GM21786 (cell line): ENCODE data around the gene SPATA2L.
"Not testable (repeated sequence)": the region's sequence is repeated elsewhere in the genome, so short reads cannot be mapped to it uniquely, and the experiment has no call there.

Experiments
- ATAC-seq: cut with Tn5 transposase; IDR thresholded peaks from one replicate; pipeline ENCODE4 v1.9.1; 2021; ENCODE audit not compliant: unreplicated experiment

Gene SPATA2L

DNA sequence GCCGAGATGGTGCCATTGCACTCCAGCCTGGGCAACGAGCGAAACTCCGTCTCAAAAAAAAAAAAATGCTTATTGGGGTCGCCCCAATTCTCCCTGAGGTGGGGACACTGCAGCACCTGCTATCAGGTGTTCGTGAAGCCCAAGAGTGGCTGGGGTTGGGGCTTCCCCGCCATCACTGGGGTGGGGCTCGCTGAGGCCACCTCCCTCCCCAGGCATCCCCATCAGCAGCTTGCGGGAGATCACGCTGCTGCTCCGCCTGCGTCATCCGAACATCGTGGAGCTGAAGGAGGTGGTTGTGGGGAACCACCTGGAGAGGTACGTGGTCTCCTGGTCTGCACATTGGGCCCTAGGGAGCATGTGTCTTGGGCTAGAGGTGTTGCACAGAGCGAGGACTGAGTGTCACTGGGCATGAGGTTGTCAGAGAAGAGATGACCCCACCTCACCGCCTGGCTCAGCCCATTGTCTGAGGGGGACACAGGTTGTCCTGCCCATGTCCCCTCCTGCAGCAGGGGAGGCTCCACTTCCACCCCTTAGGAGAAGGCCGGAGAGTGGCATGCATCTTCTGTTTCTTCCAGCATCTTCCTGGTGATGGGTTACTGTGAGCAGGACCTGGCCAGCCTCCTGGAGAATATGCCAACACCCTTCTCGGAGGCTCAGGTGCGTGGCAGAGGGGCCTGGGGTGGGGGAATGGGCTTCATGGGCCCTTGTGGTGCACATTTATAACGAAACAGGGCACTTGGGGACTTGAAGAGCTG lies 10.1 kb downstream of the SPATA2L start:
- no peak for ATAC-seq

DNA sequence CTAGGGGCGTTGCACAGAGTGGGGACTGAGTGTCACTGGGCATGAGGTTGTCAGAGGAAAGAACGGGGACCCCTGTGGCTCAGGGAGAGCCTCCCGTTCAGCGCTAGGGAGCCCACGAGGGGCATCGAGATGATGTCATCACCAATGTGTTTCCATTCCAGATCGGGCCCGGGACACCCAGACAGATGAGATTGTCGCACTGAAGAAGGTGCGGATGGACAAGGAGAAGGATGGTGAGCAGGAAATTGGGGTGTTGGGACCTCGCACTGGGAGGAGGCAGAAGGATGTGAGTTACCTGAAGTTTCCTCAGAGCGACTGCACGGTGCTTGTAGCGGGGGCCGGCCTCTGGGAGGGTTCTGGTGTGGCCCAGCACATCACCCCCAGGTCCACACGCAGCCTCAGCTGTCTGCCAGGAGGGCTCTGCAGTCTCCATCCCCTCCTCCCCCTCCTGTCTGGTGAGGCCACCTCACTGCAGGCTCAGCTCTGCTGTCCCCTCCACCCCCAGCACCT lies 11.1 kb downstream of the SPATA2L start:
- no peak for ATAC-seq

DNA sequence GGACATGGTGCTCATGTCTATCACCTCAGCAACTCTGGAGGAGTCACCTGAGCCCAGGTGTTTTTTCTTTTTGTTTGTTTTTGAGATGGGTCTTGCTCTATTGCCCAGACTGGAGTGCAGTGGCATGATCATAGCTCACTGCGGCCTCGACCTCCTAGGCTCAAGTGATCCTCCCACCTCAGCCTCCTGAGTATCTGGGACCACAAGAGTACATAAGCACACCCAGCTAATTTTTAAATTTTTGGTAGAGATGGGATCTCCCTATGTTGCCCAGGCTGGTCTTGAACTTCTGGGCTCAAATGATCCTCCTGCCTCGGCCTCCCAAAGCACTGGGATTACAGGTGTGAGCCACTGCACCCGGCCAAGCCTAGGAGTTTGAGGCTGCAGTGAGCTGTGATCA lies 11.9 kb downstream of the SPATA2L start:
- not testable (repeated sequence) for ATAC-seq

DNA sequence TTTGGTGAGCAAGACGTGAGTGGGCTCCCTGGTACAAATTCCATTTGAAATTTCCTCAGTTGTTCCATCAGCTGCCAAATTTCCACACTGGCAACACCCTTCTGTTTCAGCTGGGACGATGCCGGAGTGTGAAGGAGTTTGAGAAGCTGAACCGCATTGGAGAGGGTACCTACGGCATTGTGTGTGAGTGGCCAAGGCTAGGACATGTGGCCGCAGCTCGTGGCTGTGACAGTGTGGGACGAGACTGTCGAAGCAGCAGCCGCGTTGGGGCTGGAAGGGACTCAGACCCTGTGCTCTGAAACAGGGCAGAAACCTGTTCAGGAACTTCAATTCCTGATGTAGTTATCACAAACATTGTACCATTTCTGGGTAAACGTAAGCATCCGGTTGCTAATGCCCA lies 12.4 kb downstream of the SPATA2L start:
- no peak for ATAC-seq

DNA sequence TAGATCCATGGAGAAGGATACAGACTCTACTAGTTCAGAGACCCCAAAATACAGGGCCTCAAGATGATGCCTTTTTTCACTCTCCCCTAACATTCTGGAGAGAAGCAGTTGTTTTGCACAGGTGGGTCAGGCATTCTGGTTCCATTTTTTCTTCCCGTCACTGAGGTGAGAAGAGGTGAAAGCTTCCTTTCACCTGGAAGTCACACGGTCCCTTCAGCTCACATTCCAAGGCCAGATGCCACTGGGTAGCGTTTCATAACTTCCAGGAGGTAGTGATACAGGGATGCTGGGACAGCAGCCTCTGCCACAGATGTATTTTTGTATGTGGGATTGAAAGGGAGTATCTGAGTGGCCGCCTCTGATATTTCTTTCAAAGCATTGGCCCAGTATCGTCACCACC lies 13.1 kb downstream of the SPATA2L start:
- ATAC-seq: no peak

DNA sequence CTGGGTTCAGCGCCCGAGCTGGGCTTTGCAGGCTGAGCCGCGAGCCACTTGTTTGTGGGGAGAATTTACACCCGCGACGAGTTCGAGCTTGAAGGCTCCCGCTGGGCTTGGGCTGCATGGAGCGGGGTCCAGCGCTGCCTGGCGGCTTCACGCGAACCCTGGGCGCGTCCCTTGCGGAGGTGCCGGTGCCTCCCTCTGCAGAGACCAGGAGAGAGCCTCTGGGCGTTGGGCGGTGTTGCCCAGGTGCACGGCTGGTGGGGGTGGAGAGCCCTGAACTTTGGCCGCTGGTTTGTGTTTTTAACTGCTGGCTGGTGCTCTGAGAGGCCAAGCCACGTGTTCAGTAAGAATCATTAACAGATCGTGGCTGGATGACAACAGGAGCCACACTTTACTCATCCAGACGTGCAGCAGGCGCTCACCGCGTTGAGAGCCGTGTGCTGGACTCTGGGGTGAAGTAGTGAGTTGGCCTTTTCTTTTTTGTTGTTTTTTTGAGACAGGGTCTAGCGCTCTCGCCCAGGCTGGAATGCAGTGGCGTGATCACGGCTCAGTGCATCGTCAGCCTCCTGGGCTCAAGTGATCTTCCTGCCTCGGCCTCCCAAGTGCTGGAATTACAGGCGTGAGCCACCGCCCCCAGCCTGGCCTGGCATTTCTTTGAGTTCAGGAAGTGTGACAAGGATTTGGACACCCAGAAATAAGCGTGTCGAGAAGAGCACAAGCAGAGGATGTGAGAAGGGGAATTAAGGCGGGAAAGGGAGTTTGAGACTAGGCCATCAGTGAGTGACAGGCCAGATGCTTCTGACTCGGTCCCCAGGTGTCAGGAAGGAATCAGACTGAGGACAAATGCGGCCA lies 14.2 kb downstream of the SPATA2L start:
- peak; percentile 40 for ATAC-seq

DNA sequence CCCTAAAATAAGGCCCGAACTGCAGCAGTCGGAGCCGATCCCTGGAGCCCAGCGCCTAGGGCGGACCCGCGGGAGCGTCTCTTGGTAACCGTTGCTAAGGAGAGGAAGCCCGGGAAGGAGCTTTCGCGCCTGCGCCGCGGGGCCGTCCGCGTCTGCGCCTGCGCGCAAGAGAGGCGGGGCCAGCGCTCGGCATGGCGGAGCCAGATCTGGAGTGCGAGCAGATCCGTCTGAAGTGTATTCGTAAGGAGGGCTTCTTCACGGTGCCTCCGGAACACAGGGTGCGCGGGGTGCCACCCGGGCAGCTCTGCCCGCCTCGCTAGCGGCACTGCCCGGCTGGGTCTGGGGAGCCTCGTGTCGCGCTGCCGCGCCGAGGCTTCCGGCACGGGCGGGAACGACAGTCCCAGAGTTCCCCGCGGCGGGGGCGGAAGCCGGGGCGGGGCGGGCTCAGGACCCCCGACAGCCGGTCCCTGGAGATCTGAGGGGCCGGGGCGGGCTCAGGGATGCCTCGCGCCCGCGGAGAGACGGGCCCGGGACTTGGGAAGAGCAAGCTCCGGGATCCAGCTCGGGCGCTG lies 14.9 kb downstream of the SPATA2L start, which contains the start of gene CDK10:
Gene CDK10, plus strand, starts transcription at position 170 of the 572 bp plus-strand sequence. Its CDS starts 22 bp downstream, at position 192.
- ATAC-seq: peak; percentile 78

DNA sequence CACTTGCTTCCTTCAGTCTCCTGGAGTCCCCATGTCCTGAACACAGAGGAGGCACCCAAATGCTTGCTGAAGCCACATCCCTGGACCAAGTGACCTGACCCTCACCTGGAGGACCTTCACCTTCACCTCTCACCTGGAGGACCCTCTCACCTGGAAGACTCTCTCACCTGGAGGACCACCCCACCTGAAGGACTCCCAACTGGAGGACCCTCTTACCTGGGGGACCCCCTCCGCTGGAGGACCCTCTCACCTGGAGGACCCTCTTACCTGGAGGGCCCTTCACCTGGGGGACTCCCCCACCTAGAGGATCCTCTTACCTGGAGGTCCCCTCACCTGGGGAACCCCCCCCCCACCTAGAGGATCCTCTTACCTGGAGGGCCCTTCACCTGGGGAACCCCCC lies 15.6 kb downstream of the SPATA2L start:
- ATAC-seq: no peak

DNA sequence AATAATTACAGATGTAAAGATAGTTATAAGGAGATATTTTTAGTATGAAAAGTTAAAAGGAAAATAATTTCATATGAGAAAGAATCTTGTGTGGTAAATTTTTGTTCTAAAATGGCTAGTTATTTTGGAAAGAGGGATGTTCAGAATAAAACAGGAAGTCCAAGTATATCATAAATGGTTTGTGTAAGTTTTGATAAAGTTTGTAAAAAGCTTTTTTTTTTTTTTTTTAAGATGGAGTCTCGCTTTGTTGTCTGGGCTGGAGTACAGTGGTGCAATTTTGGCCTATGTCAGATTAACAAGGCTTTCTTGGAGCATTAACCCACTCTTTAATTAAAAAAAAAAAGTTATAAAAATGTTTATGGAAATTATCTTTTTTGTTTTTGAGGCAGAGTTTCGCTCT lies 23.2 kb downstream of the SPATA2L start:
- no peak for ATAC-seq

DNA sequence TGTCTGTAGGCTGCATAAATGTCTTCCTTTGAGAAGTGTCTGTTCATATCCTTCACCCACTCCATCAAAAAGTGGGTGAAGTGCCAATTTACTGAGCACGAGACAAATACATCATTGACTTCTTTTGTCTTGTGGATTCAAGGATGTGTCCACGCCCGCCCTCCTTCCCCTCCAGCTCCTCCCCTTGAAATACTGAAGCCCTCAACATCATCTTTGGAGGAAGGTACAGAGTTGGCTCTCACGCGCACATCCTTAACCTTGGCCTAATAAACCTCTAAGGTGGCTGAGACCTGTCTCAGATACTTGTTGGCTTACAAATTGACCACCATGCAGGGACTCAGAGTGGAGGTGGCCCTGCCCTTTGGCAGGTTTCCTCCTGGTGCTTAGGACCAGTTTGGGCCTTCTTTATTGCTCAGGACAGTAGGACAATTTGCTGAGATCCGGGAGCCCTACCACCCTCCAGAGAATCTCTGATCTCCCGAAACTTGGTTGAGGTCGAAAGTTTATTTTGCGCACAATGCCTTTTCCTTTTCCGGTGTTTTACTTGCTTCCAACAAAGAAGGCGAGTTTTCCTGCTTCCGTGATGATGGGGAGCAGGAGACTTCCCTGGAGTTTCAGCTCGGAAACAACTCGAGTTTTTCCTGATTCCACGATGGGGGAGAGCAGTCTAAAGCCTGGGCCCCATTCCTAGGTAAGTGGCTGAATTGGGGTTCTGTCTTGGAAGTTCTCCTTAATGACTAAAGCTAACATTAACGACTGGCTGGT lies 29.1 kb downstream of the SPATA2L start:
- no peak for ATAC-seq

DNA sequence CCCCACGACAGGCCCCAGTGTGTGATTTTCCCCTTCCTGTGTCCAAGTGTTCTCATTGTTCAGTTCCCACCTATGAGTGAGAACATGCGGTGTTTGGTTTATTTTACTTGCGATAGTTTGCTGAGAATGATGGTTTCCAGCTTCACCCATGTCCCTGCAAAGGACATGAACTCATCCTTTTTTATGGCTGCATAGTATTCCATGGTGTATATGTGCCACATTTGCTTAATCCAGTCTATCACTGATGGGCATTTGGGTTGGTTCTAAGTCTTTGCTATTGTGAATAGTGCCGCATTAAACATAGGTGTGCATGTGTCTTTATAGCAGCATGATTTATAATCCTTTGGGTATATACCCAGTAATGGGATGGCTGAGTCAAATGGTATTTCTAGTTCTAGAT lies 29.9 kb downstream of the SPATA2L start:
- ATAC-seq: not testable (repeated sequence)

DNA sequence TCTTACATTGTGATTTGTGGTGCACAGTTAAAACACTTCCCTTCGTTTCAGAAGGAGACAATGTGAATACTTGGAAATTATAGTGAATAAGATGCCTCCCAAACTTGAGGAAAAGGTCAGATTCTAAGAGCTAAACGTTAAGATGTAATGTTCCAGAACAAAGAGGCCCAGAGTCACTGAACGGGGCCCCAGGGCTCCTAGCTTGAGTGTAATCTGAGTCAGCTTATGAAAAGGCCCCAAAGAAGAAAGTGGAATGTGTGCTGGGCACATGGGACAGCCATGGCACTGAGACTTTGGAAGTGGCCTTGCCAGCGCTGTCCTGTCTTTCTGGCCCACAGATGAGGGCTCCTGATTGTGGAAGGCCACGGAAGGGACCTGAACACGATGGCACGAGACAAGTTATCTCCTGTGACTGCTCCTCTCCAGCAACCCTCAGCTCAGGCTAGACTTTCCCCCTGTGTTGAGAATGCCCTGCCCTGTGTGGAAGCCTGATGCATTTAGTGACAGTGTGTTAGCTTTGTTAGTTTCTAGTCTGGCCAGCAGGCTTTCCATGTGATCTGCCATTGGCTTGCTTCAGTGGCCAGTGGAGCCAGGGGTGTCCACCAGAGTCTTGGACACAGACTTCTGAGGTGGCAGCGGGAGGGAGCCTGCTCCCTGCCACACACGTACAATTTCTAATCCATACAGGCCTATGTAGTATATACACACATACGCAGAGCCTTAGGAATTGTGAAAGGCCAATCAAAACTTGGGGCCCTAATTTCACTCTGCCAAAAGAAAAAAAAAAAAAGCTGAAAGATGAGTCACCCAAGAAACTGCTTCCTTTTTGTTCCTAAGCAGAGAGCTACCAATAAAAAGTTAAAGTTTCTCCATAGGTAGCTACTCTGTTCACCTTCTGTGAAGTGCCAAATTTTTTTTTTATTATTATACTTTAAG lies 30.7 kb downstream of the SPATA2L start:
- no peak for ATAC-seq

DNA sequence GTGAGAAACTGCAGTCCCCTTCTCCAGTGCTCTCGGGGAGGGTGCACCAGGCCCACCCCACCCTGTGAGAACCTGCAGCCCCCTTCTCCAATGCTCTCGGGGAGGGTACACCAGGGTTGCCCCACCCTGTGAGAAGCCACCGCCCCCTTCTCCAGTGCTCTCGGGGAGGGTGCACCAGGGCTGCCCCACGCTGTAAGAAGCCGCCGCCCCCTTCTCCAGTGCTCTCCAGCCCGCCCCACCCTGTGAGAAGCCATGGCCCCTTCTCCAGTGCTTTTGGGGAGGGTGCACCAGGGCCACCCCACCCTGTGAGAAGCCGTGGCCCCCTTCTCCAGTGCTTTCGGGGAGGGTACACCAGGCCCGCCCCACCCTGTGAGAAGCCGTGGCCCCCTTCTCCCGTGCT lies 31.8 kb downstream of the SPATA2L start:
- no peak for ATAC-seq

DNA sequence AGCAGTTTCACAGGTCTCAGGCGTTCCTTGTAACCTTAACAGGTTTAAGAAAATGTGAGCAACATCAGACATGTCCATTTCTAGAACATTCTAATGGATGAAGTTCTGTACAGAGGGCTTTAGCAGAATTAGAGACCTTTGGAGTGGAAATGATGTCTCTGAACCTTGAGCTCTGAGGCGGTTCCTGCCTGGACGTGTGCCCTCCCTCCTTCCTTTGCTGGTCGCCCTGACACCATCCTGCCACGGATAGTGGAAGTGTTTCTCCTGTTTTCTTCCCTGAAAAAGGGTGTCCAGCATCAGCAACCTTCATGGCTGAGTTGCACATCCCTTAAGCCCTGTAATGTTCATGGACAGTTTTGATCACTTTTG lies 32.7 kb downstream of the SPATA2L start:
- no peak for ATAC-seq

DNA sequence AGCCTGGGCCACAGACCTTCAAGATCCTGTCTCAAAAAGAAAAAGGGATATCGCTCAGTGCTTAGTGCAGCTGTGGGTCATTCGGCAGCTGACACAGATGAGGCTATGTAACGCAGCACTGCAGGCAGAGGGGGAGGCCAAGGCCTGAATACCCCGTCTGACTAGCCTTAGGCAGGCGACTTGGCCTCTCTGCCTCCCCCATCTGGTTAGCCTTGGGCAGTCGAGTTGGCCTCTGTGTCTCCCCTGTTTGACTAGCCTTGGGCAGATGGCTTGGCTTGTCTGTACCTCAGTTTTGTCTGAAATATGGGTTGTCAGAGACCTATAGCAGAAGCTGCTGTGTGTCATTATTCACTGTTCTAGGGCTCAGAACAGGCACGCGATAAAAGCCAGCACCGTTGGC lies 33.9 kb downstream of the SPATA2L start:
- no peak for ATAC-seq

DNA sequence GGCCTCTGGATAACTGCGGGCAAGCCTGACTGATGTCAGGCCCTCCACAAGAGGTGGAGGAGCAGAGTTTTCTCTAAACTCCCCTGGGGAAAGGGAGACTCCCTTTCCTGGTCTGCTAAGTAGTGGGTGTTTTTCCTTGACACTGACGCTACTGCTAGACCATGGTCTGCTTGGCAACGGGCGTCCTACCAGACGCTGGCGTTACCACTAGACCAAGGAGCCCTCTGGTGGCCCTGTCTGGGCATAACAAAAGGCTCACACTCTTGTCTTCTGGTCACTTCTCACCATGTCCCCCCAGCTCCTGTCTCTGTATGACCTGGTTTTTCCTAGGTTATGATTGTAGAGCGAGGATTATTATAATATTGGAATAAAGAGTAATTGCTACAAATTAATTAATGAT lies 34.5 kb downstream of the SPATA2L start:
- ATAC-seq: not testable (repeated sequence)

DNA sequence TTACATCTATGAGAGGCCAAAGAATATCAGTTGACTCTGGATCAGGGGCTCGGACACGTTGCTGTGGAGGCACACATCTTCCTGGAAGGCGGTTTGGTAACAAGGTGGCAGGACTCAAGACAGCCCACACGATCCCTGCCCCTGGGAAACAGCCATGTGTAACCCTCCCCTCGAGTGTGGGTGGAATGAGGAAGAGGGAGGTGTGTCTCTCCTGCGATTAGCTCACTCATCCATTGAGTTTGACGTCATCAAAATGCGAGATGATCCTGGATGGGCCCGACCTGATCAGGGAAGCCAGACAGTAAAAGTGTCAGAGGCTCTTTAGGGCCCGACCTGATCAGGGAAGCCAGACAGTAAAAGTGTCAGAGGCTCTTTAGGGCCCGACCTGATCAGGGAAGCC lies 37.3 kb downstream of the SPATA2L start:
- not testable (repeated sequence) for ATAC-seq

DNA sequence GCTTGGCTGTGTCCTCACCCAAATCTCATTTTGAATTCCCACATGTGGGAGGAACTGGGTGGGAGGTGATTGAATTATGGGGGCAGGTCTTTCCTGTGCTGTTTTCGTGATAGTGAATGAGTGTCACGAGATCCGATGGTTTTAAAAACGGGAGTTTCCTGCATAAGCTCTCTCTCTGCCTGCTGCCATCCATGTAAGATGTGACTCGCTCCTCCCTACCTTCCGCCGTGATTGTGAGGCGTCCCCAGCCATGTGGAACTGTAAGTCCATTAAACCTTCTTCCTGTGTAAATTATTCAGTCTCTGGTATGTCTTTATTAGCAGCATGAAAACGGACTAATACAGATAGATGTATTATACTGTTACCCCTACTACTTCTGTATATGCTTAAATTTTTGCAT lies 40.3 kb downstream of the SPATA2L start:
- ATAC-seq: no peak

DNA sequence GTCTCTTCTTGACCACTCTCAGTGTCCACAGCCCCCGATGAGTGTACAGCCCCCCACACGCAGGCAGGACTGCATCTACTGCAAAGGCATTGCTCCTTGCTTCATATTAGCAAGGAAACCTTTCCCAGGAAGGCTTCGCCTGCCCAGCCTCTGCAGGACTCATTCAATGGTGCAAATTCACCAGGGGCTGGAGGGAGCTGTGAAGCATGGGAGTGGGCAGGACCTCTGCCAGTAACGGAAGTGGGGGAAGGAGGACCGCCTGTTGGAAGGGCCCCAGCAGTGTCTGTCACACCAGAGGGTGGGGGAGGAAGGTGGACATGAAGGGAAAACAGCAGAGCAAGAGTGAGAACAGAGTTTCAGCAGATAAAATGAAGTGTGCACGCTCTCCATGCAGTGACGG lies 41.4 kb downstream of the SPATA2L start:
- ATAC-seq: no peak
